Type B pancreatic cell (in vitro differentiated cells): ENCODE measurements around the gene SLC8A1. TPM values are rescaled to one million over a fixed set of nuclear protein-coding genes. Genes with fewer than 3 reads are reported as not detected.

Source experiments
- DNase-seq: peaks from one replicate; pipeline ENCODE4 v3.0.0; 2021; ENCODE audit warnings: mixed read lengths; ENCODE audit not compliant: unreplicated experiment; ENCODE audit errors: extremely low spot score
- H3K27ac Mint-ChIP-seq: 2 replicates; pipeline ENCODE4 v1.8.0; 2021; ENCODE audit warnings: mild to moderate bottlenecking, mixed read lengths
- H3K27me3 Mint-ChIP-seq: 2 replicates; pipeline ENCODE4 v1.8.0; 2021; ENCODE audit warnings: mixed read lengths
- H3K36me3 Mint-ChIP-seq: 2 replicates; pipeline ENCODE4 v1.8.0; 2021; ENCODE audit warnings: mixed read lengths
- H3K4me1 Mint-ChIP-seq: one replicate; pipeline ENCODE4 v1.8.0; 2021; ENCODE audit warnings: mixed read lengths; ENCODE audit not compliant: unreplicated experiment
- H3K4me3 Mint-ChIP-seq: 2 replicates; pipeline ENCODE4 v1.8.0; 2021; ENCODE audit warnings: mild to moderate bottlenecking, mixed read lengths
- H3K9me3 Mint-ChIP-seq: 2 replicates; pipeline ENCODE4 v1.8.0; 2021; ENCODE audit warnings: mixed read lengths
- CTCF ChIP-seq: fragments of 200-600 bp; sonication (generic); conservative IDR thresholded peaks from 2 replicates; pipeline ENCODE4 v1.5.0; 2021; ENCODE audit warnings: antibody characterized with exemption, mild to moderate bottlenecking
- total RNA-seq: library from RNA; stranded (reverse); gene quantifications from 2 replicates; pipeline ENCODE4 v1.2.1, GENCODE V29; 2021; ENCODE audit warnings: low replicate concordance

Gene SLC8A1
- total RNA-seq, 1 donor from 2014 or later, result 42.1 TPM

- Mint-ChIP-seq H3K9me3 (no peaks in the 10 kb centered on the region), H3K27me3 (no peaks in the 10 kb centered on the region), H3K4me3 (no peak overlapping the region), H3K27ac (no peak overlapping the region), H3K4me1 (peaks cover 36% of the 10 kb centered on the region), H3K36me3 (no peaks in the 10 kb centered on the region)
- TF ChIP-seq CTCF, result no peak
- DNase-seq, result no peak
Measured at GRCh38 chr2:40363231-40363630, 88.7 kb downstream of the SLC8A1 start.

GRCh38 chr2:40361478-40361877, 90.4 kb downstream of the SLC8A1 start:
- H3K36me3 Mint-ChIP-seq, result no peaks in the 10 kb centered on the region
- H3K4me3 Mint-ChIP-seq, result no peak overlapping the region
- no peak for DNase-seq
- peaks cover 41% of the 10 kb centered on the region for H3K4me1 Mint-ChIP-seq
- H3K27me3 Mint-ChIP-seq, result no peaks in the 10 kb centered on the region
- TF ChIP-seq CTCF, result no peak
- no peak overlapping the region for H3K27ac Mint-ChIP-seq
- no peaks in the 10 kb centered on the region for H3K9me3 Mint-ChIP-seq

GRCh38 chr2:40360652-40361051, 91.2 kb downstream of the SLC8A1 start:
- H3K27me3 Mint-ChIP-seq, result no peaks in the 10 kb centered on the region
- H3K36me3 Mint-ChIP-seq, result no peaks in the 10 kb centered on the region
- peaks cover 49% of the 10 kb centered on the region for H3K4me1 Mint-ChIP-seq
- no peak for DNase-seq
- no peak overlapping the region for H3K27ac Mint-ChIP-seq
- H3K4me3 Mint-ChIP-seq, result no peak overlapping the region
- H3K9me3 Mint-ChIP-seq, result no peaks in the 10 kb centered on the region
- TF ChIP-seq CTCF, result no peak

GRCh38 chr2:40359811-40360210, 92.1 kb downstream of the SLC8A1 start:
- H3K27me3 Mint-ChIP-seq, result no peaks in the 10 kb centered on the region

GRCh38 chr2:40358783-40359182, 93.1 kb downstream of the SLC8A1 start:
- no peak for DNase-seq
- Mint-ChIP-seq H3K27ac (no peak overlapping the region), H3K27me3 (no peaks in the 10 kb centered on the region), H3K9me3 (no peaks in the 10 kb centered on the region), H3K4me1 (peaks cover 58% of the 10 kb centered on the region), H3K4me3 (no peak overlapping the region), H3K36me3 (no peaks in the 10 kb centered on the region)
- TF ChIP-seq CTCF, result no peak

More at GRCh38 chr2:40359811-40360210, 92.1 kb downstream of the SLC8A1 start:
- TF ChIP-seq CTCF, result no peak
- DNase-seq, result no peak
- Mint-ChIP-seq H3K4me3 (no peak overlapping the region), H3K4me1 (peaks cover 54% of the 10 kb centered on the region), H3K9me3 (no peaks in the 10 kb centered on the region), H3K36me3 (no peaks in the 10 kb centered on the region), H3K27ac (no peak overlapping the region)

- no peak for TF ChIP-seq CTCF
- Mint-ChIP-seq H3K27me3 (no peaks in the 10 kb centered on the region), H3K27ac (no peak overlapping the region), H3K9me3 (no peaks in the 10 kb centered on the region), H3K4me1 (peaks cover 60% of the 10 kb centered on the region), H3K4me3 (no peak overlapping the region), H3K36me3 (no peaks in the 10 kb centered on the region)
- DNase-seq, result no peak
Measured at GRCh38 chr2:40357667-40358066, 94.2 kb downstream of the SLC8A1 start.
